SU-DHL-6 (cell line): ENCODE results near the gene MITD1.

ENCODE experiments used
- H2AFZ ChIP-seq: fragments of 200-600 bp; sonication (generic); 2 replicates; pipeline ENCODE4 v1.6.1; 2014; ENCODE audit warnings: low read depth, mild to moderate bottlenecking, moderate library complexity, mixed read lengths, antibody characterized with exemption, low read length; ENCODE audit not compliant: severe bottlenecking
- H3F3A ChIP-seq: fragments of 200-600 bp; shearing (Covaris generic); 2 replicates; pipeline ENCODE4 v1.6.0; 2016; ENCODE audit warnings: antibody characterized with exemption, mild to moderate bottlenecking; ENCODE audit not compliant: insufficient read depth
- H3K27ac ChIP-seq: fragments of 200-600 bp; sonication (generic); 2 replicates; pipeline ENCODE4 v1.5.1; 2016; ENCODE audit warnings: low read depth, mild to moderate bottlenecking, low read length, moderate library complexity, mixed read lengths
- H3K27me3 ChIP-seq: fragments of 200-600 bp; sonication (generic), shearing (Covaris generic); 2 replicates; pipeline ENCODE4 v1.6.0; 2014; ENCODE audit warnings: mild to moderate bottlenecking, low read length
- H3K36me3 ChIP-seq: fragments of 200-600 bp; sonication (generic); 2 replicates; pipeline ENCODE4 v1.6.1; 2014; ENCODE audit warnings: mild to moderate bottlenecking, low read length, mixed read lengths
- H3K4me2 ChIP-seq: fragments of 300-600, 200-600 bp; shearing (Covaris generic), sonication (generic); 2 replicates; pipeline ENCODE4 v1.6.0; 2014; ENCODE audit warnings: low read length, low read depth, mild to moderate bottlenecking; ENCODE audit not compliant: poor library complexity, severe bottlenecking
- H3K4me3 ChIP-seq: fragments of 200-600 bp; sonication (generic); 2 replicates; pipeline ENCODE4 v1.5.1; 2014; ENCODE audit warnings: antibody characterized with exemption, low read length, mild to moderate bottlenecking, mixed read lengths; ENCODE audit not compliant: insufficient read depth, poor library complexity, severe bottlenecking
- H3K79me2 ChIP-seq: fragments of 200-600 bp; sonication (generic); 2 replicates; pipeline ENCODE4 v1.6.1; 2014; ENCODE audit warnings: mild to moderate bottlenecking, low read length, moderate library complexity; ENCODE audit not compliant: insufficient read depth
- H3K9ac ChIP-seq: fragments of 200-600 bp; sonication (generic); 2 replicates; pipeline ENCODE4 v1.7.0; 2014; ENCODE audit warnings: mild to moderate bottlenecking, low read length
- H3K9me2 ChIP-seq: fragments of 200-600 bp; sonication (generic); replicated peaks from 2 replicates; pipeline ENCODE4 v1.6.1; 2014; ENCODE audit warnings: low read length; ENCODE audit not compliant: insufficient read depth
- H3K9me3 ChIP-seq: fragments of 200-600 bp; sonication (generic); 2 replicates; pipeline ENCODE4 v1.6.1; 2014; ENCODE audit warnings: low read length, mixed read lengths; ENCODE audit not compliant: insufficient read depth
- H4K20me1 ChIP-seq: fragments of 200-600 bp; sonication (generic); 2 replicates; pipeline ENCODE4 v1.6.1; 2014; ENCODE audit warnings: low read depth, mild to moderate bottlenecking, antibody characterized with exemption, low read length, moderate library complexity, mixed read lengths
- CTCF ChIP-seq: fragments of 200-600 bp; sonication (generic); IDR thresholded peaks from one replicate; pipeline ENCODE4 v1.5.1; 2017; ENCODE audit warnings: antibody characterized with exemption, mild to moderate bottlenecking, low read length, moderate library complexity; ENCODE audit not compliant: insufficient read depth, poor library complexity, severe bottlenecking
- EZH2phosphoT487 ChIP-seq: fragments of 200-600 bp; sonication (generic), shearing (Covaris generic); conservative IDR thresholded peaks from 2 replicates; pipeline ENCODE4 v1.6.1; 2018; ENCODE audit warnings: mild to moderate bottlenecking, antibody characterized with exemption, low read length, moderate library complexity, mixed read lengths

Gene MITD1

GRCh38 chr2:99180755-99181623 lies at the start of gene MITD1, which contains the start of gene MRPL30:
Gene MITD1, minus strand, starts transcription at chr2:99181058. Its CDS starts 77 bp downstream, at chr2:99180981.
Gene MRPL30, plus strand, starts transcription at chr2:99181184. Its CDS starts 5,020 bp downstream, at chr2:99186204.
- no peaks in the 10 kb centered on the region for H3K9me2 ChIP-seq
- H3K9ac ChIP-seq = peak within 1 kb of the TSS; percentile 93
- H3K9me3 ChIP-seq = no peaks in the 10 kb centered on the region
- H3K27ac ChIP-seq = peak within 1 kb of the TSS; percentile 56; the same call in 1 of the 2 replicates
- peak within 1 kb of the TSS; percentile 100 for H3K4me3 ChIP-seq
- peaks cover 95% of the 10 kb centered on the region for H3K79me2 ChIP-seq
- H2AFZ ChIP-seq = peak within 1 kb of the TSS; percentile 85
- H4K20me1 ChIP-seq = no peaks in the 10 kb centered on the region; the same call in 1 of the 2 replicates
- TF ChIP-seq CTCF (no peak), EZH2phosphoT487 (no peak)
- H3K27me3 ChIP-seq = no peaks in the 10 kb centered on the region
- H3K36me3 ChIP-seq = no peaks in the 10 kb centered on the region
- peak within 1 kb of the TSS; percentile 98 for H3K4me2 ChIP-seq
- H3F3A ChIP-seq = no peaks in the 10 kb centered on the region

GRCh38 chr2:99217929-99218501 lies 37.2 kb upstream of the MITD1 start:
- no peaks in the 10 kb centered on the region for H3K79me2 ChIP-seq
- no peaks in the 10 kb centered on the region for H3K27me3 ChIP-seq
- H3K4me2 ChIP-seq = no peak overlapping the region
- H3F3A ChIP-seq = no peaks in the 10 kb centered on the region
- no peaks in the 10 kb centered on the region for H4K20me1 ChIP-seq
- no peak overlapping the region for H3K27ac ChIP-seq
- H3K4me3 ChIP-seq = no peak overlapping the region
- no peak for TF ChIP-seq CTCF
- no peak for TF ChIP-seq EZH2phosphoT487
- H2AFZ ChIP-seq = no peak overlapping the region
- no peaks in the 10 kb centered on the region for H3K9me2 ChIP-seq
- H3K9ac ChIP-seq = no peak overlapping the region
- 0 out of 2 replicates have a peak, but pooled peaks cover 8% of the 10 kb centered on the region for H3K9me3 ChIP-seq
- no peaks in the 10 kb centered on the region for H3K36me3 ChIP-seq

GRCh38 chr2:99216096-99216495 lies 35.2 kb upstream of the MITD1 start:
- TF ChIP-seq CTCF (no peak), EZH2phosphoT487 (no peak)
- Histone ChIP-seq H3K27ac (no peak overlapping the region), H2AFZ (no peak overlapping the region), H4K20me1 (no peaks in the 10 kb centered on the region), H3K9me2 (no peaks in the 10 kb centered on the region), H3K27me3 (no peaks in the 10 kb centered on the region), H3K79me2 (no peaks in the 10 kb centered on the region), H3K4me3 (no peak overlapping the region), H3K36me3 (no peaks in the 10 kb centered on the region), H3F3A (no peaks in the 10 kb centered on the region), H3K9me3 (0 out of 2 replicates have a peak, but pooled peaks cover 8% of the 10 kb centered on the region), H3K9ac (no peak overlapping the region), H3K4me2 (no peak overlapping the region)
